ENCODE results near the gene NNMT. TPM values are rescaled to one million over a fixed set of nuclear protein-coding genes. Genes with fewer than 3 reads are reported as not detected.

The NNMT gene
- total RNA-seq, 1 experiment from 2014 or later = not detected

DNA sequence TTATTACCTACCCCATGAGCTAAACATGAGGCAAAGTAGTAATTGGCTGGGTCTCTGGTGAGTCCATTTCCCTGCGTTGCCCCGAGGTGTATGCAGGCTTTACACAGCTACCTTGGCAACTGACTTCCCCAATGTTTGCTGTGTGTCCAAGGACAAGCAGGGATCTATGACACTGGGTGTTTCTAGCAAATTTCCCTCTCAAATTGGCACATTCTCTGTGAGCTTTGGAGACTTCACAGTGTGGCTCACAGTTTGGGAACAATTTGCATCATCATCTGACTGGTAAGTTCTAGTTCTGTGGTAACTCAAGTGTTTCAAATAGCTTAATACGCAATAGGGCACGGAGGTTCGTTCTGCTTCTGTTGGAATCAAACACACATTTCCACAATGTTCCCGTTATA is 12.5 kb downstream of the NNMT start:
- no peak overlapping the region for H2AFZ ChIP-seq (ENCODE audit: low read depth, low read length, poor library complexity, severe bottlenecking)
- no peak overlapping the region for H3K9ac ChIP-seq (ENCODE audit: low read length)
- no peaks in the 10 kb centered on the region for H3K9me3 ChIP-seq (ENCODE audit: control insufficient read depth in 1 of 2, insufficient read depth in 1 of 2, low read depth in 1 of 2, low read length in 2 of 2)
- no TSS peak for BruUV-seq (replicated peaks)
- CTCF ChIA-PET = no interaction called here
- no peak overlapping the region for H3K4me2 ChIP-seq (ENCODE audit: low read length)
- DNase-seq (ENCODE audit: low read depth, low spot score) (no peak), ATAC-seq (no peak)
- H3K36me3 ChIP-seq (ENCODE audit: control insufficient read depth in 1 of 2, insufficient read depth in 2 of 2, low read length in 2 of 2) = no peaks in the 10 kb centered on the region
- H3K27me3 ChIP-seq (ENCODE audit: insufficient read depth, low read length) = peaks cover 21% of the 10 kb centered on the region; the same call in 1 of the 2 replicates
- TF ChIP-seq, protein P1, sequence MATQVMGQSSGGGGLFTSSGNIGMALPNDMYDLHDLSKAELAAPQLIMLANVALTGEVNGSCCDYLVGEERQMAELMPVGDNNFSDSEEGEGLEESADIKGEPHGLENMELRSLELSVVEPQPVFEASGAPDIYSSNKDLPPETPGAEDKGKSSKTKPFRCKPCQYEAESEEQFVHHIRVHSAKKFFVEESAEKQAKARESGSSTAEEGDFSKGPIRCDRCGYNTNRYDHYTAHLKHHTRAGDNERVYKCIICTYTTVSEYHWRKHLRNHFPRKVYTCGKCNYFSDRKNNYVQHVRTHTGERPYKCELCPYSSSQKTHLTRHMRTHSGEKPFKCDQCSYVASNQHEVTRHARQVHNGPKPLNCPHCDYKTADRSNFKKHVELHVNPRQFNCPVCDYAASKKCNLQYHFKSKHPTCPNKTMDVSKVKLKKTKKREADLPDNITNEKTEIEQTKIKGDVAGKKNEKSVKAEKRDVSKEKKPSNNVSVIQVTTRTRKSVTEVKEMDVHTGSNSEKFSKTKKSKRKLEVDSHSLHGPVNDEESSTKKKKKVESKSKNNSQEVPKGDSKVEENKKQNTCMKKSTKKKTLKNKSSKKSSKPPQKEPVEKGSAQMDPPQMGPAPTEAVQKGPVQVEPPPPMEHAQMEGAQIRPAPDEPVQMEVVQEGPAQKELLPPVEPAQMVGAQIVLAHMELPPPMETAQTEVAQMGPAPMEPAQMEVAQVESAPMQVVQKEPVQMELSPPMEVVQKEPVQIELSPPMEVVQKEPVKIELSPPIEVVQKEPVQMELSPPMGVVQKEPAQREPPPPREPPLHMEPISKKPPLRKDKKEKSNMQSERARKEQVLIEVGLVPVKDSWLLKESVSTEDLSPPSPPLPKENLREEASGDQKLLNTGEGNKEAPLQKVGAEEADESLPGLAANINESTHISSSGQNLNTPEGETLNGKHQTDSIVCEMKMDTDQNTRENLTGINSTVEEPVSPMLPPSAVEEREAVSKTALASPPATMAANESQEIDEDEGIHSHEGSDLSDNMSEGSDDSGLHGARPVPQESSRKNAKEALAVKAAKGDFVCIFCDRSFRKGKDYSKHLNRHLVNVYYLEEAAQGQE (IDR thresholded peaks at IDR 0.05; ENCODE audit: low read depth) = no peak
- TF ChIP-seq EZH2phosphoT487 (IDR thresholded peaks at IDR 0.05; ENCODE audit: borderline replicate concordance) (no peak), EGR1 (IDR thresholded peaks at IDR 0.05; ENCODE audit: low read depth) (no peak), RAD21 (IDR thresholded peaks at IDR 0.05; ENCODE audit: low read depth) (no peak), POLR2A (IDR thresholded peaks at IDR 0.05; ENCODE audit: borderline replicate concordance, extremely low read depth, insufficient read depth, insufficient read length) (no peak), ZFX (IDR thresholded peaks at IDR 0.05) (no peak), EZH2 (IDR thresholded peaks at IDR 0.05) (no peak), JUND (IDR thresholded peaks at IDR 0.05) (no peak), YY1 (IDR thresholded peaks at IDR 0.05; ENCODE audit: extremely low read depth, insufficient replicate concordance, low read depth, low read length) (no peak)
- TF ChIP-seq, protein P2, sequence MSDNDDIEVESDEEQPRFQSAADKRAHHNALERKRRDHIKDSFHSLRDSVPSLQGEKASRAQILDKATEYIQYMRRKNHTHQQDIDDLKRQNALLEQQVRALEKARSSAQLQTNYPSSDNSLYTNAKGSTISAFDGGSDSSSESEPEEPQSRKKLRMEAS (IDR thresholded peaks at IDR 0.05) = no peak
- TF ChIP-seq, protein P3, sequence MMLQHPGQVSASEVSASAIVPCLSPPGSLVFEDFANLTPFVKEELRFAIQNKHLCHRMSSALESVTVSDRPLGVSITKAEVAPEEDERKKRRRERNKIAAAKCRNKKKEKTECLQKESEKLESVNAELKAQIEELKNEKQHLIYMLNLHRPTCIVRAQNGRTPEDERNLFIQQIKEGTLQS (IDR thresholded peaks at IDR 0.05) = no peak
- RAD21 ChIA-PET (ENCODE audit: low non-redundant PET in 1 of 2, low total read pairs in 2 of 2, uncharacterized antibody in 2 of 2, unreplicated experiment in 2 of 2) = no interaction called here
- intact Hi-C loops (cut with micrococcal nuclease) = no loop called here
- no peak overlapping the region for H3K4me3 ChIP-seq (replicated peaks in 1 of 2; ENCODE audit: low read depth in 1 of 2, low read length in 2 of 2)
- POLR2A ChIA-PET = no interaction called here
- H3K9me2 ChIP-seq (ENCODE audit: insufficient read depth) = no peaks in the 10 kb centered on the region
- no peaks in the 10 kb centered on the region; a peak in 1 of 4 replicates for H3K4me1 ChIP-seq (ENCODE audit: control insufficient read depth in 1 of 2, insufficient read depth in 2 of 2, low read length in 2 of 2)
- no peaks in the 10 kb centered on the region for H3K79me2 ChIP-seq (ENCODE audit: insufficient read depth, low read length)
- no peak overlapping the region for H3K27ac ChIP-seq (ENCODE audit: low read depth, low read length)
- H4K20me1 ChIP-seq (ENCODE audit: insufficient read depth) = no peaks in the 10 kb centered on the region

Measured in HCT116 (cell line).